Dendritic cell treated with granulocyte-macrophage colony-stimulating factor and Interleukin-4, amounts not matched to agents 40 ng/mL and 50 ng/mL, for 4 days (primary cell): Measurements from ENCODE around the gene ERI3.

Experiments
- H3K27ac Mint-ChIP-seq: one replicate; pipeline ENCODE4 v1.8.0; 2022; ENCODE audit warnings: mild to moderate bottlenecking, mixed read lengths
- H3K27me3 Mint-ChIP-seq: one replicate; pipeline ENCODE4 v1.8.0; 2022; ENCODE audit warnings: mild to moderate bottlenecking, mixed read lengths
- H3K36me3 Mint-ChIP-seq: one replicate; pipeline ENCODE4 v1.8.0; 2022; ENCODE audit warnings: low read depth, mixed read lengths
- H3K4me1 Mint-ChIP-seq: one replicate; pipeline ENCODE4 v1.8.0; 2022; ENCODE audit warnings: low read depth, mixed read lengths
- H3K4me3 Mint-ChIP-seq: one replicate; pipeline ENCODE4 v1.8.0; 2022; ENCODE audit warnings: mild to moderate bottlenecking, moderate library complexity, mixed read lengths
- H3K9me3 Mint-ChIP-seq: one replicate; pipeline ENCODE4 v1.8.0; 2022; ENCODE audit warnings: mixed read lengths
- intact Hi-C: fragments of 100-400 bp; cut with micrococcal nuclease; formaldehyde crosslinking; loops from one replicate; pipeline ENCODE4 v1.15.0; 2022

Gene ERI3, protein sequence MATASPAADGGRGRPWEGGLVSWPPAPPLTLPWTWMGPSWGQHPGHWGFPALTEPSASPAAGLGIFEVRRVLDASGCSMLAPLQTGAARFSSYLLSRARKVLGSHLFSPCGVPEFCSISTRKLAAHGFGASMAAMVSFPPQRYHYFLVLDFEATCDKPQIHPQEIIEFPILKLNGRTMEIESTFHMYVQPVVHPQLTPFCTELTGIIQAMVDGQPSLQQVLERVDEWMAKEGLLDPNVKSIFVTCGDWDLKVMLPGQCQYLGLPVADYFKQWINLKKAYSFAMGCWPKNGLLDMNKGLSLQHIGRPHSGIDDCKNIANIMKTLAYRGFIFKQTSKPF

DNA sequence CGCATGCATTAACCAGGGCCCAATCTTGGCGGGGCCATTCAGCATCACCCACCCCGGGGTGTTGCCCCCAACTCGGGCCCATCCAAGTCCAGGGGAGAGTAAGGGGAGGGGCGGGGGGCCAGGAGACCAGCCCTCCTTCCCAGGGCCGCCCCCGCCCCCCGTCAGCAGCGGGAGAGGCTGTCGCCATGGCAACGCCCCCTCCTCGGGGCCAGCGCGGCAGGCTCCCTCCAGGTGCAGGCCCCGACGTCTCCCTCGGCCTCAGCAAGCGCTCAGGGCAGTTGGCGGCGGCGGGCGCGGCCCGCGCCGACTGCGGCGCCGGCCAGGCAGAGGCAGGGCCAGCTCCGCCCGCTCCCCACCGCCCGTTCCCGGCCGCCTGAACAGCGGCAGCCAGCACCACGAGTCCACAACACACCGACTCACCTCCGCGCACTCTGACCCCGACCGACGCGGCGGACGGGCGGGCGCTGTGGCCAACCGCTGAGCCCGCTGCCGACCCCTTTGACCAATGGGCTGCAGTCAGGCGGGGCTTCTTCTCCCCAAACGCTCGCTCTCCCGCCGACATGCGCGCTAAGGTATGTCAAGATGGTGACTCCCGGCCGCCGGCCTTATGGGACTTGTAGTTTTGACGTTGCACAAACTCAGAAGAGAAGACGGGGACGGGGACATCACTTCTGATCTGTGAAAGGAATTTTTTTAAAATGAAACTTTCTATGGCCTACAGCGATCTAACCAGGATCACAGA is at the start of gene ERI3:
Gene ERI3 (minus strand): TSS at position 418 of the 742 bp plus-strand sequence. CDS start 231 bp downstream, at position 187.
- intact Hi-C loops = no loop called here
- Mint-ChIP-seq H3K27me3 (no peaks in the 10 kb centered on the region), H3K27ac (peak within 1 kb of the TSS; percentile 82), H3K4me1 (peaks cover 30% of the 10 kb centered on the region), H3K9me3 (no peaks in the 10 kb centered on the region), H3K4me3 (peak within 1 kb of the TSS; percentile 85), H3K36me3 (peaks cover 16% of the 10 kb centered on the region)

DNA sequence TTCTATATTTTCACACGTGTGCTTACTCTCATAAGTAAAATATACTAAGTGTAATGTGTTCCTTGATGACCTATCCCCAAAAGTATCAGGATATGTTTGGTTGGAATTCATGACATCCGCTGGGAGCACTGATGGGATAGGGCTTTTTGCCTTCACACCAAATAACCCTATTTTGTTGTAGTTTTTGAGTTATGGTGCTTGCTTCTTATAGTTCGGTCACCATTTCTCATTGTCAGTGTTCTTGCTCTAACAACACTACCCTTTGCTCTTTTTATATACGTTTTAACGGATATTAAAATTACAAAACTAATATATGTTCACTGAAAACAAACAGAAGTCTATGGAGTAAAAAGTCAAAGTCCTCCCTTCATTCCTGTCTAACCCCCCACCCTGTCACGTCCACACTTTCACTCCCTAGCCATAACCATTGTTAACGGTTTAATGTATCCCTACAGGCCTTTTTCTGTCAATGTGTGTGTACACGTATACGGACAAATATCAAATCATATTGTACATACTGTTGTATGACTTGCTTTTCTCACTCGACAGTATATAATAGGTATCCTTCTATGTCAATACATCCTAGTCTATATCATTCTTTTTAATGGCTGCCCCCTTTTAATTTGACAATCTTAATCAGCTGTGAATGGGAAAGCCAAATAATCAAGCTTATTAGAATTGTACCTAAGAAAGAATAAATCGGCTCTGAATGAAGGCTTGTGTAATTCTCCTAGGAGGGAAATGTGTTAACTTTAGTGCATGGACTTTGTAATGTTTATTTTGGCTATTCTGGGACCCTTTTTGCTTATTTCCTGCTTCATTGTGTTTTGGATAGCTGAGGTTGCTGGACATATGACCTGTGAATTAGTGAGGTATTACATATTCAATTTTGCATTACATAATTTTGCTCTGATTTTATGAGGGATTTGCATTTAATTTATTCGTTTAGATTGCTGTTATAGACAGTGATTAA is 46.5 kb upstream of the ERI3 start:
- Mint-ChIP-seq H3K27ac (no peak overlapping the region), H3K36me3 (no peaks in the 10 kb centered on the region), H3K4me1 (peaks cover 16% of the 10 kb centered on the region), H3K27me3 (peaks cover 34% of the 10 kb centered on the region), H3K4me3 (no peak overlapping the region), H3K9me3 (no peaks in the 10 kb centered on the region)
- intact Hi-C loops = no loop called here

DNA sequence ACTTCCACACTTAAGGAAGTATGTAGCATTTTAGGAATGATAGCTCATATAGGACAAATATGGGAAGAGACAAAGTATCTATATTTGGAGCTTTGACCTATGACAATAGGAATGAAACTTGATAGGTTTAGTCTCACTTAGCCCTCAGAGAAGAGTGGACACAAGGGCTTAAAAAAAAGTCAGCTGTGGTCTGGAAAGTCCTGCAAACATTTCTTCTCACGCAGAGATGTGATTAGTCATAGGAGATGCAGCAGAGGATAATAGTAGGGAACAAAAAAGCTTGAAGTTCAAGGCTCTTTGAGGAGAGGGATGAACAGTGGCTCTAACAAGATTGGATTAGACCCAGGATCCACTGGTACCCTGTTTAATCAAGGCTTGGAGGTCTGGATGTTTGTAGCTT is 35.2 kb upstream of the ERI3 start:
- H3K27me3 Mint-ChIP-seq = no peaks in the 10 kb centered on the region
- no peak overlapping the region for H3K27ac Mint-ChIP-seq
- no peaks in the 10 kb centered on the region for H3K9me3 Mint-ChIP-seq
- no peak overlapping the region for H3K4me3 Mint-ChIP-seq
- peaks cover 3% of the 10 kb centered on the region for H3K4me1 Mint-ChIP-seq
- intact Hi-C loops = no loop called here
- no peaks in the 10 kb centered on the region for H3K36me3 Mint-ChIP-seq

DNA sequence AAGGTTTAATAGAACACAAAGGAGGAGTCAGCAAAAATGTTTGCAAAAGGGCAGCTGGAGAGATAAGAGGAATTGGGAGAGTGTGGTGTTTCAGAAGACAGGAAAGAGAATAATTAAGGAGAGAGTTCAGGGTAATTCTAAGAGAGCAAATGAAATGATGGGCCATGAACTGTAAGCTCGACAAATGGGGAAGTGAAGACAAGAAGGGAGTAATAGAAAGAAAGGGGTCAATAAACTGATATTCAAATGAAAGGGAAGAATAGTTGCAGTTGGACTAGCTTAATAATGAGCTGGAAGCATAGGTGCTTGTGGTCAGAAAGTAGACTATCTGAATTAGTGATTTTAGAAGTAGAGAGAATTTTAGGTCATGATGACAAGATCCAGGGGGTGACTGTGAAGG is 34.4 kb upstream of the ERI3 start:
- H3K9me3 Mint-ChIP-seq = no peaks in the 10 kb centered on the region
- intact Hi-C loops = no loop called here
- H3K4me3 Mint-ChIP-seq = no peak overlapping the region
- no peaks in the 10 kb centered on the region for H3K36me3 Mint-ChIP-seq
- H3K27me3 Mint-ChIP-seq = no peaks in the 10 kb centered on the region
- no peaks in the 10 kb centered on the region for H3K4me1 Mint-ChIP-seq
- H3K27ac Mint-ChIP-seq = no peak overlapping the region

DNA sequence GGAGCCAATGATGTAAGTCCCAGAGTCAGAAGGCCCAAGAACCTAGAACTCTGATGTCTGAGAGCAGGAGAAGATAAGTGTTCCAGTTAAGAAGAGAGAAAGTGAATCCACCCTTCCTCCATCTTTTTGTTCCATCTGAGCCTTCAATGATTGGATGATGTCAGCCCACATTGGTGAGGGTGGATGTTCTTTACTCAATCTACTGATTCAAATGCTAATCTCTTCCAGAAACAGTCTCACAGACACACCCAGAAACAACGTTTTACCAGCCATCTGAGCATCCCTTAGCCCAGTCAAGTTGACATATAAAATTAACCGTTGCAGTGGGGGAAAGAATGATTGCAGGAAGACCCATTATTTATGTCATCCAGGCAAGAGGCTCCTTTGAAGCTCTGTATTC is 33.5 kb upstream of the ERI3 start:
- H3K9me3 Mint-ChIP-seq = no peaks in the 10 kb centered on the region
- intact Hi-C loops = no loop called here
- no peak overlapping the region for H3K27ac Mint-ChIP-seq
- H3K27me3 Mint-ChIP-seq = no peaks in the 10 kb centered on the region
- H3K4me1 Mint-ChIP-seq = no peaks in the 10 kb centered on the region
- H3K36me3 Mint-ChIP-seq = no peaks in the 10 kb centered on the region
- no peak overlapping the region for H3K4me3 Mint-ChIP-seq

DNA sequence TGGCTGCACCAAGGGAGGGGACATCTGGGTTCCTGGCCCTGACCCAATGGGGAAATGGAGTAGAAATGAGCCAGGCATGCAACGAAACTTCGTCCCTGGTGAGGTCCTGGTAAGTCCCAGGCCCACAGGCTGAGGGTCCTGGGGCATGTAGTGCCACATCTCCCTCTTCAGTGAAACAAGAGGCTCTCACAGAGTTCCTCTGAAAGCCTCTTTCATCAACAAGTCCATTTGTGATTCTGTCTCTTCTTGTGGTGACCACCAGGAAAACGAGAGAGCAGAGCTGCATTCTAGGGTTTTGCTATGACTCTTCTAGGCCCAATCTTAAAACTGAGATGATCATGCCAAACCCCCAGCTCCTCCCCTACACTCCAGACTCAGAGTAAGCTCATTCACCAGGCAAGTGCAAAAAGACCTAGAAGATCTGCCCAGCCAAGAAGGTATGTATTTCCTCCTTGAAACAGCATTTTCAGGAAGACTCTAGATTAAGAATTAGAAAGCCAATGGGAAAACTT is 25.7 kb upstream of the ERI3 start:
- intact Hi-C loops = no loop called here
- no peaks in the 10 kb centered on the region for H3K4me1 Mint-ChIP-seq
- no peaks in the 10 kb centered on the region for H3K9me3 Mint-ChIP-seq
- no peaks in the 10 kb centered on the region for H3K27me3 Mint-ChIP-seq
- no peak overlapping the region for H3K27ac Mint-ChIP-seq
- H3K36me3 Mint-ChIP-seq = no peaks in the 10 kb centered on the region
- H3K4me3 Mint-ChIP-seq = no peak overlapping the region

DNA sequence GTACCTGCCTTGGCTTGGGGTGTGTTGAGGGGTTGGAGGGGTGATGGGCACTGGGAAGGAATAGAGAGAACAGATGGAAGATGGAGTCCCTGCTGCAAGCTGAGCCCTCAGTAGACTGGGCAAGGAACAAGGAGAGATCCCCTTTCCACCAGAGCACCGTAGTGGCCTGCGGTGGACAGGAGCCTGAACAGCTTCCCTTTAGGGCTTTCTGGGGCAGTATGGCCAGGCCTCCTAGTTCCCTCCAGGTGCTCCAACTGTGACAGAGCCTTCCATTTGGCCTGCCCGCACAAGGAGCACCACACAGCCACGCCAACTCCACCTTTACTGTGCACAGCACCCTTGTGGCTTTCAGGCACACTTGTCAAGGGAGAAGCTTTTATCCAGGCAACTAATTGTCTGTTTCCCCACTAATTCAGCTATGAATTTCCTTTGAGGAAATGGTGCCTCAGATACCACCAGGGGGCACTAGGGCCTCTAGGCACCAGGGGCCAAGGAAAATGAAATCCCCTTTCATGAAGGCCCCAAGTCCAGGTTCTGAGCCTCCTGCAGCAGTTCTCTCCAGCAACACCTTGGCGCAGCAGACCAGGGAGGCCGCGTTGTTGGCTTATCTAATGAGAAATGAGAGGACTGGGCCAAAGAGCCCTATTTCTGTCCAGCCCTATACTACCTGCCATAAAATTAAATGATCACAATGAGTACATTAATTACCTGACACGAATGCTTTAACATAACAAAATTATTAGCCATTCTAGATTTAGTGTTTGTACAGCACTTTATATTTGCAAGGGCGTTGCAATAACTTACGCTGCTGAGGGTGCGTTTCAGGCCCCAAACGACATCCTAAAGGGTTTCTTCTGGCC is 23.1 kb upstream of the ERI3 start:
- no peaks in the 10 kb centered on the region for H3K4me1 Mint-ChIP-seq
- H3K27ac Mint-ChIP-seq = no peak overlapping the region
- intact Hi-C loops = loop anchor here (1.0 kb wide), 1 partner anchor 217 kb away; no protein-coding TSS in a partner anchor

DNA sequence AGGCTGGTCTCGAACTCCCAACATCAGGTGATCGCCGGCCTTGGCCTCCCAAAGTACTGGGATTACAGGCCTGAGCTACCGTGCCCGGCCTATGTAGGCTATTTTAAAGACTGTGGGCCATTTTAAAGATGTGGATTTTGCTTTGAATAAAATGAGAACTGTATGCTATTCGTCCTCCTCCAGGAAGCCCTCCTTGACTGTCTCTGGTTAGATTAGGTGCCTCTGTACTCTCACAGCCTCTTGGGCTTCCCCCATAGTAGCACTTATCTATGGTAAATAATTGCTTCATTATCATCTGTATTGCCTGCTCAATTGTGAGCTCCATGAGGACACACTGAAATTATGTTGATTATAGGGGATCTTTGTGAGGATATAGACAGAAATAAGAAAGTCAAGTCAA is 20.5 kb upstream of the ERI3 start:
- no peaks in the 10 kb centered on the region for H3K36me3 Mint-ChIP-seq
- no peak overlapping the region for H3K4me3 Mint-ChIP-seq
- H3K27ac Mint-ChIP-seq = no peak overlapping the region
- H3K9me3 Mint-ChIP-seq = no peaks in the 10 kb centered on the region
- intact Hi-C loops = no loop called here
- no peaks in the 10 kb centered on the region for H3K27me3 Mint-ChIP-seq
- no peaks in the 10 kb centered on the region for H3K4me1 Mint-ChIP-seq

More for the DNA sequence above, 23.1 kb upstream of the ERI3 start:
- Mint-ChIP-seq H3K4me3 (no peak overlapping the region), H3K9me3 (no peaks in the 10 kb centered on the region), H3K27me3 (no peaks in the 10 kb centered on the region), H3K36me3 (no peaks in the 10 kb centered on the region)

DNA sequence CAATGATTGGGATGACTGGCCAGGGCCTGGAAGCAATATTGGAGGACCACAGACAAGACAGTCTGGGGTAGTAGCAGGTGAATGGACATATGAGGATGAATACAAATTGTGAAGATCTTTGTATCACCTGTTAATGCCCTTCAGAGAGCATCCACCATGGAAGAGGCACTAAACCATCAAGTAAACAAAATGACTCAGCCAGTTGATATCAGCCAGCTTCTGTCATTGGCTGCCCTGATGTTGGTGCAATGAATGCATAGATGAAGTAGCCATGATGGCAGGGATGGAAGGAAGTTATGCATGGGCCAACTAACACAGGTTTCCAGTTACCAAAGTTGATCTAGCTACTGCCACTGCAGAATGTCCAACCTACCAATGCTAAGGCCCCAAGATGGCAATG is 16.1 kb upstream of the ERI3 start:
- no peaks in the 10 kb centered on the region for H3K36me3 Mint-ChIP-seq
- no peak overlapping the region for H3K27ac Mint-ChIP-seq
- H3K27me3 Mint-ChIP-seq = no peaks in the 10 kb centered on the region
- no peaks in the 10 kb centered on the region for H3K4me1 Mint-ChIP-seq
- no peaks in the 10 kb centered on the region for H3K9me3 Mint-ChIP-seq
- intact Hi-C loops = no loop called here
- H3K4me3 Mint-ChIP-seq = no peak overlapping the region

DNA sequence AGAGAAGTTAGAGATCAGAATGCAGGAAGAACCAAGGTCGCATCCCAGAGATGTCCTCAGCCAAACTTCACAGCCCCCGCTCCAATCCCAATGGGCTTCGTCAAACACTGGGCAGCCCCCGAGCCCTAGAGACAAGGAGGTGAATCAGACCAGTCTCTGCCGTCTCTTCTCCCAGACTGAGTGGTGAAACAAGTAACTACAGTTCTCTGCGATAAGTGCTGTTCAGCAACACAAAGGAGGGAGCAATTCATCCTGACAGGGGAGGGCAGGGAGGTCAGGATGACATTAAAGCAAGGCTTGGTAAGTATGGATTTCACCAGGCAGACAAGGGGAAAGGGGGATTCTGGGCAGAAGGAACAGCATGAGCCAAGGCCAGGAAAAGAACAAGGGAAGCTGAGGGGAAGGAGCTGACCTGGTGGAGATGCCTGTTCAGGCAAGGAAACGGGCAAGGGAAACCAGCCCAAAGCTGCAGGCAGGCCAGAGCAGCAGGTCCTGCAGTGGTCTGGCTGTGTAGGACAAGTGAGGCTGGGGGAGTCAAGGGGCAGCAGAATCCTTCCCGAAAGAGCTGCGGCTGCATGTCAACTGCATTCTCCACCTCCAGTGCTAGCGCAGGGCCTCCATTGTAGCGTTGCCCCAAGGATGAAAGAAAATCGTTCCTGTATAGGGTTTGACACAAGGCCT is 13.6 kb upstream of the ERI3 start:
- Mint-ChIP-seq H3K27ac (no peak overlapping the region), H3K4me1 (no peaks in the 10 kb centered on the region), H3K9me3 (no peaks in the 10 kb centered on the region), H3K4me3 (no peak overlapping the region), H3K27me3 (no peaks in the 10 kb centered on the region), H3K36me3 (no peaks in the 10 kb centered on the region)
- intact Hi-C loops = no loop called here

DNA sequence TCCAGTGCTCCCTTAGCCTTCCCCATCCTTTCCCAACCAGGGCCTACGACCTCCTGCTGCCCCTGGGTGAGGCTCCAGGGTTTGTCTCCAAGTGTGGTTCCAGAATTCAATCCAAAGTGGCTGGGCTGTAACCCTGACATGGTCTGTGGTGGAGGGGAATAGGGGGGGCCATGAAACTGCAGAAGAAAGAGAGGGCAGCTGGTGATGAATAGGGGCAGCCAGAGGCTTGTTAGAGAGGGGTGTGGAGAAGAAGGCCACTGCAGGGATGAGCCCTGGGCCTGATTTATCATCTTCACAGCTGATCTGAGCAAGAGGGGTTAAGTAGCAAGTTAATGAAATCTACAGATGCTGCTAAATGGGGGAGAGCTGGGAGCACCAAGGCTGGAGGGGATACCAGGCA is 12.9 kb upstream of the ERI3 start:
- no peaks in the 10 kb centered on the region for H3K9me3 Mint-ChIP-seq
- intact Hi-C loops = no loop called here
- no peak overlapping the region for H3K4me3 Mint-ChIP-seq
- H3K4me1 Mint-ChIP-seq = no peaks in the 10 kb centered on the region
- H3K27me3 Mint-ChIP-seq = no peaks in the 10 kb centered on the region
- no peak overlapping the region for H3K27ac Mint-ChIP-seq
- H3K36me3 Mint-ChIP-seq = no peaks in the 10 kb centered on the region

DNA sequence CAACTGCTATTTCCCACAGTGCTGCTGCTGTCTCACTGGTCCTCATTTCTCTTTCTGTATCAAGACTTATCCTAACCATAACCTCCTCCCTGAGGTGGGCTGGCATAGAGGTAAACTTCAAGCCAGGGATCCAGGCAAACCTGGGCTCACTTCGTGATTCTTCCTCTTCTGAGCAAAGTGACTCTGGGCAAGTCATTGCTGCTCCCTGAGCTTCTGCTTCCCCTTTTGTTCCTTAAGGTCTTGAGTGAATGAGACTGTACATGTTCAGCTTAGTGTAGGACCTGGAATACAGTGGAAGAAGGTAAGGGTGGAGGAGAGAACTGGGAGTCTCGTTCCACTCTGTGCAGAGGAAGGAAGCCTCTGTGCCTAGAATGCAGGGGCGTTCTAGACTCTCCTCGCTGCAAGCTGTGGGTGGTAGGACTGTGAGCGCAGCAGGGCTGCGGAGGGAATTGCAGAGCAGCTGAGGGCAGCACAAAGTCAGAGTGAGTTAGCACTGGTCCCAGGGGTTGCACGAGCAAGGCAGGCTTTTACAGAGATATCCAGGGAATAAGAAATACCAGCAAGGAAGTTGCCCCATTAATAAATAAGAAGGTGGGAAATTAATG is 11.4 kb upstream of the ERI3 start:
- Mint-ChIP-seq H3K4me3 (no peak overlapping the region), H3K36me3 (no peaks in the 10 kb centered on the region), H3K27me3 (no peaks in the 10 kb centered on the region), H3K4me1 (no peaks in the 10 kb centered on the region), H3K27ac (no peak overlapping the region), H3K9me3 (no peaks in the 10 kb centered on the region)
- intact Hi-C loops = no loop called here
